C4-2B (cell line): ENCODE results near the gene TMEM59.

Source experiments
- CTCF ChIP-seq: fragments of 450-650 bp; conservative IDR thresholded peaks from 2 replicates; pipeline ENCODE4 v1.5.1; 2017; ENCODE audit warnings: mild to moderate bottlenecking
- ZFX ChIP-seq: fragments of 450-650 bp; IDR thresholded peaks from 2 replicates; pipeline ENCODE4 v1.6.1; 2017

GRCh38 chr1:53998223-53998622 lies 54.8 kb downstream of the TMEM59 start:
- no peak for TF ChIP-seq CTCF
- no peak for TF ChIP-seq ZFX
